ENCODE measurements around the gene KRT33B. TPM values are rescaled to one million over a fixed set of nuclear protein-coding genes. Genes with fewer than 3 reads are reported as not detected.
"Not testable (repeated sequence)": the region's sequence is repeated elsewhere in the genome, so short reads cannot be mapped to it uniquely, and the experiment has no call there.

The KRT33B gene
- total and polyA plus RNA-seq, 2 experiments from 2014 or later, result 0.35 TPM; not detected in 1

DNA sequence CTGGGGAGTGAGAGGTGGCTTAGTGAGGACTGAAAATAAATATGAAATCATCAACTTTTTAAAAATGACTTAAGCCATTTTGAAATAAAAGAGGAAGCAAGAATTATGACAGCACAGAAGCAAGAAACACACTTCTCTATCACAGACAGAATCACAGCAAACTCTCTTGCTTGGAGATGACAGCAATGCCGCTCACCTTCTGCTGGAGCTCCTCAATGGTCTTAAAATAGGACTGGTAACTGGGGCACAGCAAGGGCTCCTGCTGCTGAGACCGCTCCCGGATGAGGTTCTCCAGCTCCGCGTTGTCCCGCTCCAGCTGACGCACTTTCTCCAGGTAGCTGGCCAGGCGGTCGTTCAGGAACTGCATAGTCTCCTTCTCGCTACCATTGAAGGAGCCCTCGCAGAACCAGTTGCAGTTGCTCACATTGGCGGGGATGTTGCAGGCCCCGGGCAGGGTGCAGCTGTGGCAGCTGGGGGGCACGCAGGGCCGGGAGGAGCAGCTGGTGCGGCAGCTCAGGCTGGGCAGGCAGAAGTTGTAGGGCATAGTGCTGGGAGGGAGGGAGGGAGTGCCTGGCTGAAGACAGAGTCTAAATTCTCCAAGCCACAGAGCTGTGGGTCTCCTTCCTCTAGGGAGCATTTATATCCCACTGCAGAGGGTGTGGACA is 27.5 kb upstream of the KRT33B start, which contains the start of gene KRT31:
KRT31 (minus strand) TSS at position 613 of the 665 bp plus-strand sequence; CDS start at position 544, 69 bp downstream.
- no peaks in the 10 kb centered on the region for H3K36me3 ChIP-seq (replicated peaks; ENCODE audit: insufficient read depth, low read depth)
- H3K9me2 ChIP-seq (replicated peaks; ENCODE audit: insufficient read depth), result no peaks in the 10 kb centered on the region
- no peak within 1 kb of the TSS for H3K4me2 ChIP-seq
- no peaks in the 10 kb centered on the region for H3K9me3 ChIP-seq (ENCODE audit: low read depth)
- TF ChIP-seq EZH2phosphoT487 (IDR thresholded peaks at IDR 0.05; ENCODE audit: low read depth, severe bottlenecking, unreplicated experiment), result no peak
- TF ChIP-seq, protein P1, sequence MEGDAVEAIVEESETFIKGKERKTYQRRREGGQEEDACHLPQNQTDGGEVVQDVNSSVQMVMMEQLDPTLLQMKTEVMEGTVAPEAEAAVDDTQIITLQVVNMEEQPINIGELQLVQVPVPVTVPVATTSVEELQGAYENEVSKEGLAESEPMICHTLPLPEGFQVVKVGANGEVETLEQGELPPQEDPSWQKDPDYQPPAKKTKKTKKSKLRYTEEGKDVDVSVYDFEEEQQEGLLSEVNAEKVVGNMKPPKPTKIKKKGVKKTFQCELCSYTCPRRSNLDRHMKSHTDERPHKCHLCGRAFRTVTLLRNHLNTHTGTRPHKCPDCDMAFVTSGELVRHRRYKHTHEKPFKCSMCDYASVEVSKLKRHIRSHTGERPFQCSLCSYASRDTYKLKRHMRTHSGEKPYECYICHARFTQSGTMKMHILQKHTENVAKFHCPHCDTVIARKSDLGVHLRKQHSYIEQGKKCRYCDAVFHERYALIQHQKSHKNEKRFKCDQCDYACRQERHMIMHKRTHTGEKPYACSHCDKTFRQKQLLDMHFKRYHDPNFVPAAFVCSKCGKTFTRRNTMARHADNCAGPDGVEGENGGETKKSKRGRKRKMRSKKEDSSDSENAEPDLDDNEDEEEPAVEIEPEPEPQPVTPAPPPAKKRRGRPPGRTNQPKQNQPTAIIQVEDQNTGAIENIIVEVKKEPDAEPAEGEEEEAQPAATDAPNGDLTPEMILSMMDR (IDR thresholded peaks at IDR 0.05; ENCODE audit: poor library complexity), result no peak
- TF ChIP-seq EZH2 (IDR thresholded peaks at IDR 0.05; ENCODE audit: borderline replicate concordance), result no peak
- no peak for DNase-seq (ENCODE audit: low spot score)
- H3K27ac ChIP-seq, result no peak within 1 kb of the TSS
- 91% methylated on average over 16 of the region's 16 CpGs for WGBS (ENCODE audit: low lambda C conversion rate, missing lambda C conversion rate)
- H2AFZ ChIP-seq, result no peak within 1 kb of the TSS
- no peaks in the 10 kb centered on the region for H3K4me1 ChIP-seq (ENCODE audit: insufficient read depth)
- H4K20me1 ChIP-seq (ENCODE audit: insufficient read depth, poor library complexity, severe bottlenecking), result no peaks in the 10 kb centered on the region
- H3K27me3 ChIP-seq, result no peaks in the 10 kb centered on the region
- H3K79me2 ChIP-seq, result no peaks in the 10 kb centered on the region
- H3K4me3 ChIP-seq, result no peak within 1 kb of the TSS

DNA sequence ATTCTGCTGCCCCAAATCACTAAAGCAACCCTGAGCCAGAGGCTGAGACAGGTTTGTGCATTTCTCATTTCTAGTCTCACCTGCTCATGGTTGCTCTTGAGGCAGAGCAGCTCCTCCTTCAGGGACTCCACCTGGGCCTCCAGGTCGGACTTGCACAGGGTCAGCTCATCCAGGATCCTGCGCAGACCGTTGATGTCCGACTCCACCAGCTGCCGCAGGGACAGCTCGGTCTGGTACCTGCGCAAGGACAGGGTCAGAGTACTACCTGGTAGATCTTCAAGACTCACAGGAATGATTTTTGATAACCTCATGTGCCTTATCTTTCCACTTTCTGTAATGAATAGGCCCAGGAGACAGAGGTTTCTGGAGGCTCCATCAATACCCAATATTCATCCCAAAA is 26.7 kb upstream of the KRT33B start:
- Histone ChIP-seq H3K4me2 (no peak overlapping the region), H3K27me3 (no peaks in the 10 kb centered on the region), H3K9me3 (ENCODE audit: low read depth) (no peaks in the 10 kb centered on the region), H3K4me1 (ENCODE audit: insufficient read depth) (no peaks in the 10 kb centered on the region), H3K36me3 (replicated peaks; ENCODE audit: insufficient read depth, low read depth) (no peaks in the 10 kb centered on the region), H3K79me2 (no peaks in the 10 kb centered on the region), H4K20me1 (ENCODE audit: insufficient read depth, poor library complexity, severe bottlenecking) (no peaks in the 10 kb centered on the region), H3K9me2 (replicated peaks; ENCODE audit: insufficient read depth) (no peaks in the 10 kb centered on the region), H2AFZ (no peak overlapping the region), H3K4me3 (no peak overlapping the region), H3K27ac (no peak overlapping the region)
- WGBS (ENCODE audit: low lambda C conversion rate, missing lambda C conversion rate), result 94% methylated on average over 7 of the region's 7 CpGs
- DNase-seq (ENCODE audit: low spot score), result no peak
- TF ChIP-seq EZH2phosphoT487 (IDR thresholded peaks at IDR 0.05; ENCODE audit: low read depth, severe bottlenecking, unreplicated experiment) (no peak), EZH2 (IDR thresholded peaks at IDR 0.05; ENCODE audit: borderline replicate concordance) (no peak)
- TF ChIP-seq, protein P1 (IDR thresholded peaks at IDR 0.05; ENCODE audit: poor library complexity), result no peak

DNA sequence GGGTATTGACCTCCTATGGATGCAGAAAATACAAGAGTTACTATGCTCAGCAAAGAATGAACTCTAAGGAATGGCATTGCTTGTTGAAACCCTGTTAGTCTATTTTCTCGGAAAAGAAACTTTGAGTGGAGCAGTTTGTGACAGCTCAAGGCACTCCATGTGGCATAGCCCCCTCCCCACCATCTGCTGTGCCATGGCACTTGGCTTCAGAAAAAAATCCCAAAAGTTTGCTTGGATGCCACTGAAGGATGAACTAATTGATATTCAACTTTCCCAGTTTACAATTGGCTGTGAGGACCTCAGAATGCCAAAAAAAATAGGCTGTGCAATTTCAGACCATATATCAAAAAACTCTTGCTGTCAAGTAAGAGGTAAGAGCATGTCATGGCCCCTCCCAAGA is 26.0 kb upstream of the KRT33B start:
- Histone ChIP-seq H3K4me1 (ENCODE audit: insufficient read depth) (no peaks in the 10 kb centered on the region), H3K9me2 (replicated peaks; ENCODE audit: insufficient read depth) (no peaks in the 10 kb centered on the region)

DNA sequence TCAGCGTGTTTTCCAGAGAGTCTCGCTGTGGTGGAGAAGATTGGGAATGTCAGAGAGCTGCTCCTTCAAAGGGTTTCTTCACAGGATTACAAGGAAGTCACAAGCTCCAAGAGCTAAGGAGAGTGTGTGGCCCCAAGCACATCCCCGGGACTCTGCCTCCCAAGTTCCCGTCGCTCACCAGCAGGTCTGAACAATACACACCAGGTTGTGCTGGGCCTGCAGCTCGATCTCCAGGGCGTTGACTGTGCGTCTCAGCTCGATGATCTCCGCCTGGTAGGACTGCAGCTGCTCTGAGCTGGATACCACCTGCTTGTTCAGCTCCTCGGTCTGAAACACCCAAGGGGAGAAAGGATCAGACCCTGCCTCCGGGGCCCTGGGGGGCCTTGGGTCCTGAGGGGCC is 25.4 kb upstream of the KRT33B start:
- not testable (repeated sequence) for H2AFZ ChIP-seq; H3K9me3 ChIP-seq (ENCODE audit: low read depth); H3K27me3 ChIP-seq; H3K4me3 ChIP-seq; H3K4me1 ChIP-seq (ENCODE audit: insufficient read depth); H4K20me1 ChIP-seq (ENCODE audit: insufficient read depth, poor library complexity, severe bottlenecking); H3K79me2 ChIP-seq; H3K4me2 ChIP-seq; H3K9me2 ChIP-seq (replicated peaks; ENCODE audit: insufficient read depth); H3K36me3 ChIP-seq (replicated peaks; ENCODE audit: insufficient read depth, low read depth); H3K27ac ChIP-seq; DNase-seq (ENCODE audit: low spot score)
- WGBS (ENCODE audit: low lambda C conversion rate, missing lambda C conversion rate), result 91% methylated on average over 12 of the region's 12 CpGs

More for the DNA sequence above, 26.0 kb upstream of the KRT33B start:
- no peak for DNase-seq (ENCODE audit: low spot score)
- H3K27me3 ChIP-seq, result no peaks in the 10 kb centered on the region
- 100% methylated on average over 1 of the region's 1 CpG for whole genome bisulfite sequencing (ENCODE audit: low lambda C conversion rate, missing lambda C conversion rate)
- no peak overlapping the region for H2AFZ ChIP-seq
- no peaks in the 10 kb centered on the region for H4K20me1 ChIP-seq (ENCODE audit: insufficient read depth, poor library complexity, severe bottlenecking)
- no peak overlapping the region for H3K4me2 ChIP-seq
- H3K9me3 ChIP-seq (ENCODE audit: low read depth), result no peaks in the 10 kb centered on the region
- TF ChIP-seq EZH2 (IDR thresholded peaks at IDR 0.05; ENCODE audit: borderline replicate concordance) (no peak), EZH2phosphoT487 (IDR thresholded peaks at IDR 0.05; ENCODE audit: low read depth, severe bottlenecking, unreplicated experiment) (no peak)
- TF ChIP-seq, protein P1 (IDR thresholded peaks at IDR 0.05; ENCODE audit: poor library complexity), result no peak
- H3K4me3 ChIP-seq, result no peak overlapping the region
- H3K79me2 ChIP-seq, result no peaks in the 10 kb centered on the region
- no peaks in the 10 kb centered on the region for H3K36me3 ChIP-seq (replicated peaks; ENCODE audit: insufficient read depth, low read depth)
- no peak overlapping the region for H3K27ac ChIP-seq

Measured in hepatocyte (in vitro differentiated cells).